Neural cell (in vitro differentiated cells): Measurements from ENCODE around the gene MAG.

Experiments
- EZH2 ChIP-seq: fragments of 200-600, 300-800 bp; shearing (Covaris generic), sonication (generic); IDR thresholded peaks from 2 replicates; pipeline ENCODE4 v1.6.1; 2014; ENCODE audit warnings: antibody characterized with exemption, low read length, borderline replicate concordance, mild to moderate bottlenecking; ENCODE audit not compliant: insufficient read depth, poor library complexity, severe bottlenecking
- TF ChIP-seq, protein P1 (sequence below): fragments of 450-650 bp; IDR thresholded peaks from 2 replicates; pipeline ENCODE4 v1.5.1; 2014; ENCODE audit warnings: antibody characterized with exemption, mild to moderate bottlenecking, moderate library complexity; ENCODE audit not compliant: poor library complexity, severe bottlenecking

DNA sequence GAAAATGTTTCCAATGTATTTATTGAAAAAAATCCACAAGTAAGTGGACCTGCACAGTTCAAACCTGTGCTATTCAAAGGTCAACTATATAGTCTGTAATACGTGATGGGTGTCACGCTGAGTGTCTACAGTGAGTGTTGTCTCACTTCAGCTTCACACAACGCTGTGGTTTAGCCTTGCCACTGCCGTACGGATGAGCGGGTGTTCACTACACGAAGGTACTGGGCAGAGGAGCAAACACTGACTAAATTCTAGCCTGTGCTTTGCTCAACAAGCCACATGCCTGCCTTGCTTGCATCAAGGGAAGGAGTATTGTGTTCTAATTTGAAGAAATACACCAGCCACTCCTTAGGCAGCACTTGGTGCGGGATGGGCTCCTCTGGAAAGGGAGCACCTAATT lies 62.9 kb downstream of the MAG start:
- TF ChIP-seq, protein P1, sequence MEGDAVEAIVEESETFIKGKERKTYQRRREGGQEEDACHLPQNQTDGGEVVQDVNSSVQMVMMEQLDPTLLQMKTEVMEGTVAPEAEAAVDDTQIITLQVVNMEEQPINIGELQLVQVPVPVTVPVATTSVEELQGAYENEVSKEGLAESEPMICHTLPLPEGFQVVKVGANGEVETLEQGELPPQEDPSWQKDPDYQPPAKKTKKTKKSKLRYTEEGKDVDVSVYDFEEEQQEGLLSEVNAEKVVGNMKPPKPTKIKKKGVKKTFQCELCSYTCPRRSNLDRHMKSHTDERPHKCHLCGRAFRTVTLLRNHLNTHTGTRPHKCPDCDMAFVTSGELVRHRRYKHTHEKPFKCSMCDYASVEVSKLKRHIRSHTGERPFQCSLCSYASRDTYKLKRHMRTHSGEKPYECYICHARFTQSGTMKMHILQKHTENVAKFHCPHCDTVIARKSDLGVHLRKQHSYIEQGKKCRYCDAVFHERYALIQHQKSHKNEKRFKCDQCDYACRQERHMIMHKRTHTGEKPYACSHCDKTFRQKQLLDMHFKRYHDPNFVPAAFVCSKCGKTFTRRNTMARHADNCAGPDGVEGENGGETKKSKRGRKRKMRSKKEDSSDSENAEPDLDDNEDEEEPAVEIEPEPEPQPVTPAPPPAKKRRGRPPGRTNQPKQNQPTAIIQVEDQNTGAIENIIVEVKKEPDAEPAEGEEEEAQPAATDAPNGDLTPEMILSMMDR = no peak
- no peak for TF ChIP-seq EZH2
